H1 (cell line): ENCODE results near the gene CENPO. TPM values are rescaled to one million over a fixed set of nuclear protein-coding genes. Genes with fewer than 3 reads are reported as not detected.

Experiments used
- CTCF ChIA-PET: fragments of 300-600 bp; sonication (Branson Sonifier 250); formaldehyde crosslinking; loops from one replicate; lab custom pipeline; 2021; ENCODE audit not compliant: partially characterized antibody; lab: Charles Lee
- POLR2A ChIA-PET: fragments of 300-600 bp; sonication (Branson Sonifier 250); formaldehyde crosslinking; loops from one replicate; lab custom pipeline; 2021; ENCODE audit warnings: inconsistent platforms; ENCODE audit not compliant: partially characterized antibody; lab: Charles Lee
- DNase-seq, 2 experiments: peaks; one replicate each; pipeline versions ENCODE4 v3.0.0 to v3.0.0-alpha.2; 2010 to 2022; ENCODE audit warnings: low spot score in 2 of 2, low read depth in 1 of 2, mixed read lengths in 1 of 2
- FAIRE-seq: peaks from 2 replicates; lab custom pipeline; 2011; peaks lifted over from hg19 to GRCh38; lab: Jason Lieb, UNC
- H2AFZ ChIP-seq: 2 replicates; pipeline ENCODE4 v1.8.1; 2012; ENCODE audit warnings: low read length, inconsistent platforms
- H2AK5ac ChIP-seq: 2 replicates; pipeline ENCODE4 v1.6.1; 2013; ENCODE audit warnings: low read depth, low read length
- H2BK120ac ChIP-seq: replicated peaks from 2 replicates; pipeline ENCODE3; 2013; ENCODE audit warnings: low read depth, low read length, inconsistent platforms
- H2BK12ac ChIP-seq: 2 replicates; pipeline ENCODE4 v1.6.1; 2013; ENCODE audit warnings: low read depth, low read length
- H2BK15ac ChIP-seq: 2 replicates; pipeline ENCODE4 v1.6.1; 2013; ENCODE audit warnings: low read length
- H2BK20ac ChIP-seq: 2 replicates; pipeline ENCODE4 v1.6.1; 2013; ENCODE audit warnings: low read length
- H2BK5ac ChIP-seq: 2 replicates; pipeline ENCODE4 v1.6.1; 2013; ENCODE audit warnings: low read depth, low read length
- H3K14ac ChIP-seq: 2 replicates; pipeline ENCODE4 v1.6.1; 2013; ENCODE audit warnings: inconsistent platforms; ENCODE audit not compliant: insufficient read length
- H3K18ac ChIP-seq: 2 replicates; pipeline ENCODE4 v1.6.1; 2013; ENCODE audit warnings: low read length; ENCODE audit errors: extremely low read depth
- H3K23ac ChIP-seq: 2 replicates; pipeline ENCODE4 v1.6.1; 2013; ENCODE audit warnings: inconsistent platforms; ENCODE audit not compliant: insufficient read length
- H3K23me2 ChIP-seq: 2 replicates; pipeline ENCODE4 v1.6.1; 2013; ENCODE audit warnings: low read depth, low read length
- H3K27ac ChIP-seq: 2 replicates; pipeline ENCODE4 v1.6.1; 2011; ENCODE audit warnings: low read depth, low read length, inconsistent platforms
- H3K27me3 ChIP-seq, 4 experiments: replicated peaks in 1 of 4; 1 replicate in 1 of 4; 2 replicates in 3 of 4; pipeline versions ENCODE4 v1.6.1 to v1.8.1; 2011 to 2013; ENCODE audit warnings: low read length in 3 of 4, mild to moderate bottlenecking in 3 of 4, inconsistent platforms in 2 of 4, mixed read lengths in 2 of 4, moderate library complexity in 1 of 4; ENCODE audit not compliant: control insufficient read depth in 3 of 4, insufficient read depth in 3 of 4; ENCODE audit errors: extremely low read depth in 1 of 4
- H3K36me3 ChIP-seq, 4 experiments: 2 replicates each; pipeline versions ENCODE4 v1.6.1 to v1.8.1; 2011 to 2013; ENCODE audit warnings: mild to moderate bottlenecking in 4 of 4, low read length in 3 of 4, moderate library complexity in 2 of 4, control low read depth in 1 of 4, inconsistent platforms in 1 of 4; ENCODE audit not compliant: insufficient read depth in 4 of 4, control insufficient read depth in 2 of 4
- H3K4ac ChIP-seq: replicated peaks from 2 replicates; pipeline ENCODE3; 2013; ENCODE audit warnings: low read length, low read depth, mixed read lengths, inconsistent platforms; ENCODE audit not compliant: insufficient read length
- H3K4me1 ChIP-seq, 4 experiments: replicated peaks in 1 of 4; 1 replicate in 1 of 4; 2 replicates in 3 of 4; pipeline versions ENCODE4 v1.6.1 to v1.8.1; 2011 to 2013; ENCODE audit warnings: low read length in 3 of 4, inconsistent platforms in 2 of 4, mixed read lengths in 1 of 4; ENCODE audit not compliant: insufficient read depth in 4 of 4, control insufficient read depth in 3 of 4
- H3K4me2 ChIP-seq, 2 experiments: 2 replicates each; pipeline versions ENCODE4 v1.6.1 to v1.8.1; 2011 to 2013; ENCODE audit warnings: low read depth in 2 of 2, low read length in 2 of 2, control low read depth in 1 of 2, inconsistent platforms in 1 of 2, mild to moderate bottlenecking in 1 of 2; ENCODE audit not compliant: insufficient read depth in 1 of 2
- H3K4me3 ChIP-seq, 4 experiments: fragments of 200-600, 300-600 bp in 1 of 4; sonication (generic), shearing (Covaris generic), sonication (Bioruptor Twin) in 1 of 4; 2 replicates each; pipeline versions ENCODE4 v1.5.1 to v1.8.1; 2011 to 2016; ENCODE audit warnings: low read length in 4 of 4, low read depth in 3 of 4, control low read depth in 2 of 4, inconsistent platforms in 2 of 4, mild to moderate bottlenecking in 2 of 4, mixed read lengths in 1 of 4, moderate library complexity in 1 of 4; ENCODE audit not compliant: insufficient read depth in 2 of 4; ENCODE audit errors: extremely low read depth in 1 of 4
- H3K56ac ChIP-seq: replicated peaks from 2 replicates; pipeline ENCODE3; 2013; ENCODE audit warnings: low read depth, mild to moderate bottlenecking, mixed read lengths, low read length, inconsistent platforms; ENCODE audit not compliant: insufficient read length
- H3K79me1 ChIP-seq: 2 replicates; pipeline ENCODE4 v1.6.1; 2013; ENCODE audit warnings: low read depth, low read length, control low read depth
- H3K79me2 ChIP-seq, 2 experiments: 2 replicates each; pipeline versions ENCODE4 v1.6.1 to v1.8.1; 2012 to 2013; ENCODE audit warnings: low read length in 2 of 2, mild to moderate bottlenecking in 2 of 2, inconsistent platforms in 1 of 2; ENCODE audit not compliant: insufficient read depth in 2 of 2, control insufficient read depth in 1 of 2
- H3K9ac ChIP-seq, 4 experiments: replicated peaks in 1 of 4; 1 replicate in 1 of 4; 2 replicates in 3 of 4; pipeline versions ENCODE4 v1.6.1 to v1.8.1; 2011 to 2013; ENCODE audit warnings: low read depth in 3 of 4, low read length in 3 of 4, control low read depth in 2 of 4, mild to moderate bottlenecking in 2 of 4, moderate library complexity in 2 of 4, inconsistent platforms in 1 of 4; ENCODE audit errors: extremely low read depth in 1 of 4
- H3K9me3 ChIP-seq, 2 experiments: 2 replicates each; pipeline versions ENCODE4 v1.6.1 to v1.8.1; 2012 to 2013; ENCODE audit warnings: mild to moderate bottlenecking in 2 of 2, moderate library complexity in 2 of 2, control low read depth in 1 of 2, inconsistent platforms in 1 of 2, low read depth in 1 of 2, low read length in 1 of 2, mixed read lengths in 1 of 2; ENCODE audit not compliant: insufficient read depth in 2 of 2
- H4K20me1 ChIP-seq, 2 experiments: replicated peaks in 1 of 2; 2 replicates each; pipeline versions ENCODE3 to v1.8.1; 2011 to 2013; ENCODE audit warnings: inconsistent platforms in 2 of 2, low read length in 2 of 2, mild to moderate bottlenecking in 1 of 2; ENCODE audit not compliant: insufficient read depth in 2 of 2, control insufficient read depth in 1 of 2
- H4K5ac ChIP-seq: 2 replicates; pipeline ENCODE4 v1.6.1; 2013; ENCODE audit warnings: low read length, low read depth, mixed read lengths, inconsistent platforms; ENCODE audit not compliant: insufficient read length
- H4K8ac ChIP-seq: 2 replicates; pipeline ENCODE4 v1.8.0; 2013; ENCODE audit warnings: mild to moderate bottlenecking, moderate library complexity, low read length, inconsistent platforms; ENCODE audit not compliant: insufficient read depth; ENCODE audit errors: extremely low read depth
- H4K91ac ChIP-seq: replicated peaks from 2 replicates; pipeline ENCODE3; 2013; ENCODE audit warnings: low read length, mixed read lengths, inconsistent platforms; ENCODE audit not compliant: insufficient read length
- BACH1 ChIP-seq: IDR thresholded peaks from 2 replicates; pipeline ENCODE4 v1.6.1; 2012; ENCODE audit warnings: low read length, improper control_type of control experiment
- BRCA1 ChIP-seq: IDR thresholded peaks from 2 replicates; pipeline ENCODE4 v1.6.1; 2012; ENCODE audit warnings: low read depth, low read length, improper control_type of control experiment
- KDM5A ChIP-seq: fragments of 200-600 bp; IDR thresholded peaks from 2 replicates; pipeline ENCODE4 v1.7.1; 2012; ENCODE audit warnings: mild to moderate bottlenecking, low read length, inconsistent platforms, mixed read lengths
- PHF8 ChIP-seq: fragments of 200-600 bp; sonication (generic); conservative IDR thresholded peaks from 2 replicates; pipeline ENCODE4 v1.7.1; 2012; ENCODE audit warnings: low read depth, mild to moderate bottlenecking, inconsistent platforms, low read length, moderate library complexity
- TAF1 ChIP-seq: IDR thresholded peaks from 2 replicates; pipeline ENCODE4 v1.6.1; 2011; ENCODE audit warnings: mild to moderate bottlenecking, low read depth, low read length
- TCF12 ChIP-seq: IDR thresholded peaks from 2 replicates; pipeline ENCODE4 v1.6.1; 2011; ENCODE audit warnings: low read depth, mild to moderate bottlenecking, low read length
- WGBS, 2 experiments: shearing (Covaris generic) in 1 of 2; methylation state at CpG; one replicate each; pipeline versions ENCODE4 v1.1.6 to v1.1.7; 2013 to 2015; ENCODE audit warnings: low lambda C conversion rate in 2 of 2, mixed read lengths in 2 of 2, inconsistent platforms in 1 of 2, low coverage in 1 of 2, missing lambda C conversion rate in 1 of 2; ENCODE audit not compliant: insufficient replicate concordance in 2 of 2, insufficient coverage in 1 of 2, insufficient read length in 1 of 2; ENCODE audit errors: extremely low coverage in 1 of 2, missing lambda C conversion rate in 1 of 2; 5-methylcytosine and 5-hydroxymethylcytosine counted together
- polyA plus RNA-seq, 7 experiments: library from polyadenylated mRNA; depleted of rRNA in 3 of 7; stranded (reverse) in 5 of 7; unstranded in 2 of 7; fragments of >200 nt in 5 of 7; fragments of 200-250 nt in 2 of 7; gene quantifications; 1 replicate in 5 of 7; 2 replicates in 1 of 7; 4 replicates in 1 of 7; pipeline versions ENCODE4 v1.2.1 to v1.2.3, GENCODE V29; 2011 to 2013; ENCODE audit warnings: missing spikeins in 2 of 7, mixed read lengths in 2 of 7
- total RNA-seq: library from RNA; stranded (reverse); fragmentation: NEBNext Ultra II Directional; extraction: Animal tissue kit (Norgen Biotek cat#: 25700); gene quantifications from 2 replicates; pipeline ENCODE4 v1.2.1, GENCODE V29; 2021

CENPO gene
- total and polyA plus RNA-seq, 2 of the 8 experiments (the other 6 are each of a cell fraction or from before 2014, with no cell fraction given) = 34.4 to 46.3 TPM

DNA sequence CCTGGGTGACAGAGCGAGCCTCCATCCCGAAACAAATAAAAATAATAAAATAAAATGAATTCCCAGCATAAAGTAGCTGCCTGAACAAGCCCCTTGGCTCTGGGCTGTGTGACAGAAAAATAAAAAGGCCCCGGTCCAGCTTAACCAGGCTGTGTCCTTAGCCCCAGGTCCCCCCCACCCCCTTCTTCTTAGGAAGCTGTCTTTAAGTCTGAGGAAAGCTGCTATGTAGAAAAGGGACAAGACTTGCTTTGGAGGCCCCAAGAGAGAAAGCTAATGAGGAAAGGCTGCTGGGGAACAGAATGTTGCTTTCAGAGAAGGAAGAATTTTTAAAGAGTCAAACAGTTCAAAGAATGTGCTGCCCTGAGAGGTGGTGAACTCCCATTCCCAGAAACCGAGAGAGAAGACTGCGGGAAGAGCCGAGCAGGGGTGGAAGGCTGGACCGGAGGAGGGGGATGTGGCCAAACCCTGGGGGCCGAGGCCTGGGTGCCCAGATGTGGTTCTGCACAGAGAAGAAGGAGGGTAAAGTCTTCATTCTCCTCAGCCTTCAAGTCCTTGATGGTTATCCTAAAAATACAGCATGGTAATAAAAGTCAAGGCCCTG, 61.9 kb downstream of the CENPO start:
- Histone ChIP-seq H4K91ac (no peak overlapping the region), H3K79me2 (no peaks in the 10 kb centered on the region), H2AFZ (no peak overlapping the region), H3K14ac (no peak overlapping the region), H3K9ac (no peak overlapping the region), H3K36me3 (no peaks in the 10 kb centered on the region; a peak in 1 of 8 replicates), H2BK15ac (no peak overlapping the region), H3K9me3 (no peaks in the 10 kb centered on the region), H2BK20ac (no peak overlapping the region), H4K5ac (no peak overlapping the region), H3K23ac (no peak overlapping the region), H3K4ac (no peak overlapping the region), H3K79me1 (peaks cover 2% of the 10 kb centered on the region; the same call in 1 of the 2 replicates), H3K56ac (no peak overlapping the region), H3K18ac (no peak overlapping the region), H4K8ac (no peak overlapping the region), H3K4me1 (no peaks in the 10 kb centered on the region), H4K20me1 (peaks cover 0 to 2% of the 10 kb centered on the region in 2 experiments), H2BK120ac (no peak overlapping the region), H3K27ac (no peak overlapping the region), H2BK5ac (no peak overlapping the region), H2AK5ac (no peak overlapping the region), H3K27me3 (no peaks in the 10 kb centered on the region), H3K4me2 (no peak overlapping the region), H2BK12ac (no peak overlapping the region), H3K23me2 (no peaks in the 10 kb centered on the region), H3K4me3 (no peak overlapping the region)
- no peak for TF ChIP-seq BACH1
- no peak for TF ChIP-seq TAF1
- no peak for TF ChIP-seq BRCA1
- TF ChIP-seq TCF12 = no peak
- no peak for TF ChIP-seq KDM5A
- no peak for TF ChIP-seq PHF8
- CTCF ChIA-PET = interaction anchor here (1.2 kb wide), 1 partner anchor 27 kb away, joined by 4 read pairs; no protein-coding TSS in a partner anchor
- POLR2A ChIA-PET = no interaction called here
- no peak for FAIRE-seq
- no peak for DNase-seq
- WGBS, 2 experiments = 96% methylated on average over 8 of the region's 8 CpGs; no CpG with 5 or more reads in 1 of the 2 experiments
